H1 (cell line): ENCODE results near the gene SHISA7. TPM values are rescaled to one million over a fixed set of nuclear protein-coding genes. Genes with fewer than 3 reads are reported as not detected.

Source experiments
- CTCF ChIA-PET: fragments of 300-600 bp; sonication (Branson Sonifier 250); formaldehyde crosslinking; loops from one replicate; lab custom pipeline; 2021; ENCODE audit not compliant: partially characterized antibody; lab: Charles Lee
- POLR2A ChIA-PET: fragments of 300-600 bp; sonication (Branson Sonifier 250); formaldehyde crosslinking; loops from one replicate; lab custom pipeline; 2021; ENCODE audit warnings: inconsistent platforms; ENCODE audit not compliant: partially characterized antibody; lab: Charles Lee
- DNase-seq, 2 experiments: peaks; one replicate each; pipeline versions ENCODE4 v3.0.0 to v3.0.0-alpha.2; 2010 to 2022; ENCODE audit warnings: low spot score in 2 of 2, low read depth in 1 of 2, mixed read lengths in 1 of 2
- FAIRE-seq: peaks from 2 replicates; lab custom pipeline; 2011; peaks lifted over from hg19 to GRCh38; lab: Jason Lieb, UNC
- H2AFZ ChIP-seq: 2 replicates; pipeline ENCODE4 v1.8.1; 2012; ENCODE audit warnings: low read length, inconsistent platforms
- H2AK5ac ChIP-seq: 2 replicates; pipeline ENCODE4 v1.6.1; 2013; ENCODE audit warnings: low read depth, low read length
- H2BK120ac ChIP-seq: replicated peaks from 2 replicates; pipeline ENCODE3; 2013; ENCODE audit warnings: low read depth, low read length, inconsistent platforms
- H2BK12ac ChIP-seq: 2 replicates; pipeline ENCODE4 v1.6.1; 2013; ENCODE audit warnings: low read depth, low read length
- H2BK15ac ChIP-seq: 2 replicates; pipeline ENCODE4 v1.6.1; 2013; ENCODE audit warnings: low read length
- H2BK20ac ChIP-seq: 2 replicates; pipeline ENCODE4 v1.6.1; 2013; ENCODE audit warnings: low read length
- H2BK5ac ChIP-seq: 2 replicates; pipeline ENCODE4 v1.6.1; 2013; ENCODE audit warnings: low read depth, low read length
- H3K14ac ChIP-seq: 2 replicates; pipeline ENCODE4 v1.6.1; 2013; ENCODE audit warnings: inconsistent platforms; ENCODE audit not compliant: insufficient read length
- H3K18ac ChIP-seq: 2 replicates; pipeline ENCODE4 v1.6.1; 2013; ENCODE audit warnings: low read length; ENCODE audit errors: extremely low read depth
- H3K23ac ChIP-seq: 2 replicates; pipeline ENCODE4 v1.6.1; 2013; ENCODE audit warnings: inconsistent platforms; ENCODE audit not compliant: insufficient read length
- H3K23me2 ChIP-seq: 2 replicates; pipeline ENCODE4 v1.6.1; 2013; ENCODE audit warnings: low read depth, low read length
- H3K27ac ChIP-seq: 2 replicates; pipeline ENCODE4 v1.6.1; 2011; ENCODE audit warnings: low read depth, low read length, inconsistent platforms
- H3K27me3 ChIP-seq, 4 experiments: replicated peaks in 1 of 4; 1 replicate in 1 of 4; 2 replicates in 3 of 4; pipeline versions ENCODE4 v1.6.1 to v1.8.1; 2011 to 2013; ENCODE audit warnings: low read length in 3 of 4, mild to moderate bottlenecking in 3 of 4, inconsistent platforms in 2 of 4, mixed read lengths in 2 of 4, moderate library complexity in 1 of 4; ENCODE audit not compliant: control insufficient read depth in 3 of 4, insufficient read depth in 3 of 4; ENCODE audit errors: extremely low read depth in 1 of 4
- H3K36me3 ChIP-seq, 4 experiments: 2 replicates each; pipeline versions ENCODE4 v1.6.1 to v1.8.1; 2011 to 2013; ENCODE audit warnings: mild to moderate bottlenecking in 4 of 4, low read length in 3 of 4, moderate library complexity in 2 of 4, control low read depth in 1 of 4, inconsistent platforms in 1 of 4; ENCODE audit not compliant: insufficient read depth in 4 of 4, control insufficient read depth in 2 of 4
- H3K4ac ChIP-seq: replicated peaks from 2 replicates; pipeline ENCODE3; 2013; ENCODE audit warnings: low read length, low read depth, mixed read lengths, inconsistent platforms; ENCODE audit not compliant: insufficient read length
- H3K4me1 ChIP-seq, 4 experiments: replicated peaks in 1 of 4; 1 replicate in 1 of 4; 2 replicates in 3 of 4; pipeline versions ENCODE4 v1.6.1 to v1.8.1; 2011 to 2013; ENCODE audit warnings: low read length in 3 of 4, inconsistent platforms in 2 of 4, mixed read lengths in 1 of 4; ENCODE audit not compliant: insufficient read depth in 4 of 4, control insufficient read depth in 3 of 4
- H3K4me2 ChIP-seq, 2 experiments: 2 replicates each; pipeline versions ENCODE4 v1.6.1 to v1.8.1; 2011 to 2013; ENCODE audit warnings: low read depth in 2 of 2, low read length in 2 of 2, control low read depth in 1 of 2, inconsistent platforms in 1 of 2, mild to moderate bottlenecking in 1 of 2; ENCODE audit not compliant: insufficient read depth in 1 of 2
- H3K4me3 ChIP-seq, 4 experiments: fragments of 200-600, 300-600 bp in 1 of 4; sonication (generic), shearing (Covaris generic), sonication (Bioruptor Twin) in 1 of 4; 2 replicates each; pipeline versions ENCODE4 v1.5.1 to v1.8.1; 2011 to 2016; ENCODE audit warnings: low read length in 4 of 4, low read depth in 3 of 4, control low read depth in 2 of 4, inconsistent platforms in 2 of 4, mild to moderate bottlenecking in 2 of 4, mixed read lengths in 1 of 4, moderate library complexity in 1 of 4; ENCODE audit not compliant: insufficient read depth in 2 of 4; ENCODE audit errors: extremely low read depth in 1 of 4
- H3K56ac ChIP-seq: replicated peaks from 2 replicates; pipeline ENCODE3; 2013; ENCODE audit warnings: low read depth, mild to moderate bottlenecking, mixed read lengths, low read length, inconsistent platforms; ENCODE audit not compliant: insufficient read length
- H3K79me1 ChIP-seq: 2 replicates; pipeline ENCODE4 v1.6.1; 2013; ENCODE audit warnings: low read depth, low read length, control low read depth
- H3K79me2 ChIP-seq, 2 experiments: 2 replicates each; pipeline versions ENCODE4 v1.6.1 to v1.8.1; 2012 to 2013; ENCODE audit warnings: low read length in 2 of 2, mild to moderate bottlenecking in 2 of 2, inconsistent platforms in 1 of 2; ENCODE audit not compliant: insufficient read depth in 2 of 2, control insufficient read depth in 1 of 2
- H3K9ac ChIP-seq, 4 experiments: replicated peaks in 1 of 4; 1 replicate in 1 of 4; 2 replicates in 3 of 4; pipeline versions ENCODE4 v1.6.1 to v1.8.1; 2011 to 2013; ENCODE audit warnings: low read depth in 3 of 4, low read length in 3 of 4, control low read depth in 2 of 4, mild to moderate bottlenecking in 2 of 4, moderate library complexity in 2 of 4, inconsistent platforms in 1 of 4; ENCODE audit errors: extremely low read depth in 1 of 4
- H3K9me3 ChIP-seq, 2 experiments: 2 replicates each; pipeline versions ENCODE4 v1.6.1 to v1.8.1; 2012 to 2013; ENCODE audit warnings: mild to moderate bottlenecking in 2 of 2, moderate library complexity in 2 of 2, control low read depth in 1 of 2, inconsistent platforms in 1 of 2, low read depth in 1 of 2, low read length in 1 of 2, mixed read lengths in 1 of 2; ENCODE audit not compliant: insufficient read depth in 2 of 2
- H4K20me1 ChIP-seq, 2 experiments: replicated peaks in 1 of 2; 2 replicates each; pipeline versions ENCODE3 to v1.8.1; 2011 to 2013; ENCODE audit warnings: inconsistent platforms in 2 of 2, low read length in 2 of 2, mild to moderate bottlenecking in 1 of 2; ENCODE audit not compliant: insufficient read depth in 2 of 2, control insufficient read depth in 1 of 2
- H4K5ac ChIP-seq: 2 replicates; pipeline ENCODE4 v1.6.1; 2013; ENCODE audit warnings: low read length, low read depth, mixed read lengths, inconsistent platforms; ENCODE audit not compliant: insufficient read length
- H4K8ac ChIP-seq: 2 replicates; pipeline ENCODE4 v1.8.0; 2013; ENCODE audit warnings: mild to moderate bottlenecking, moderate library complexity, low read length, inconsistent platforms; ENCODE audit not compliant: insufficient read depth; ENCODE audit errors: extremely low read depth
- H4K91ac ChIP-seq: replicated peaks from 2 replicates; pipeline ENCODE3; 2013; ENCODE audit warnings: low read length, mixed read lengths, inconsistent platforms; ENCODE audit not compliant: insufficient read length
- BACH1 ChIP-seq: IDR thresholded peaks from 2 replicates; pipeline ENCODE4 v1.6.1; 2012; ENCODE audit warnings: low read length, improper control_type of control experiment
- WGBS, 2 experiments: shearing (Covaris generic) in 1 of 2; methylation state at CpG; one replicate each; pipeline versions ENCODE4 v1.1.6 to v1.1.7; 2013 to 2015; ENCODE audit warnings: low lambda C conversion rate in 2 of 2, mixed read lengths in 2 of 2, inconsistent platforms in 1 of 2, low coverage in 1 of 2, missing lambda C conversion rate in 1 of 2; ENCODE audit not compliant: insufficient replicate concordance in 2 of 2, insufficient coverage in 1 of 2, insufficient read length in 1 of 2; ENCODE audit errors: extremely low coverage in 1 of 2, missing lambda C conversion rate in 1 of 2; 5-methylcytosine and 5-hydroxymethylcytosine counted together
- polyA plus RNA-seq, 7 experiments: library from polyadenylated mRNA; depleted of rRNA in 3 of 7; stranded (reverse) in 5 of 7; unstranded in 2 of 7; fragments of >200 nt in 5 of 7; fragments of 200-250 nt in 2 of 7; gene quantifications; 1 replicate in 5 of 7; 2 replicates in 1 of 7; 4 replicates in 1 of 7; pipeline versions ENCODE4 v1.2.1 to v1.2.3, GENCODE V29; 2011 to 2013; ENCODE audit warnings: missing spikeins in 2 of 7, mixed read lengths in 2 of 7
- total RNA-seq: library from RNA; stranded (reverse); fragmentation: NEBNext Ultra II Directional; extraction: Animal tissue kit (Norgen Biotek cat#: 25700); gene quantifications from 2 replicates; pipeline ENCODE4 v1.2.1, GENCODE V29; 2021
- TF ChIP-seq, protein P1 (sequence below): IDR thresholded peaks from 2 replicates; pipeline ENCODE4 v1.6.1; 2012; ENCODE audit warnings: inconsistent platforms

The SHISA7 gene
- total and polyA plus RNA-seq, 2 of the 8 experiments (the other 6 are each of a cell fraction or from before 2014, with no cell fraction given): 0.76 to 1.0 TPM

DNA sequence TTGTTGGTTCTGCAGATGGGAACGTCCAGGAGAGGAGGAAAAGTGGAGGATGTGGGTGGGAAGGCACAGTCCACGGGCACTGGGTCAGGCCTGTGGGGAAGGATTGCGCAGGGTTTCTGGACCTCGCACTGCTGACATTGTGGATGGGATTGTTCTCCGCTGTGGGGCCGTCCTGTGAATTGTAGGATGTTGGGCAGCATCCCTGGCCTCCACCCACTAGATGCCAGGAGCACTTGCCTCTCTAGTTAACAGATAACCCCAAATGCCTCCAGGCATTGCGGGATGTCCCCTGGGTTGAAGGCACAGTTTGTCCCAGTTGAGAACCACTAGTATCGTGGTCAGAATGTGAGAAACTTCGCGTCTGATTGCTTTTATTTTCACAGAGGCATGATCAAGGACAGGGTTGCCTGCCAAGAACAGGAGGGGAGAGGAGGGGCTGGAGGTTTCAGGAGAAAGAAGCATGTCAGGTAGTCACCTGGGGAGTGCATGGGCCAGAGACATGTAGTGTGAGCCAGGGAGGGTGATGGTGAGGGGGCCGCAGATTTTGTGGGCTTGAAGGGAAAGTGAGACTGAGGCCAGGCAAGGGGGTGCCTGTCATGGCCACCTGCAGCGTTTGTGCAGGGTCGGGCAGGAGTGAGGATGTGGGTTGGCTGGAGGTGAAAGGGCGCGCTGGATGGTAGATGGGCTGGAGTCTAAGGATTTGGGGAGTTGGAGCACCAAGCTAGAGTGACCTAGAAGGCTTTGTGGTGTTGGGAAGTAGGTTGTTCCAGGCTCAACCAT is 36.5 kb upstream of the SHISA7 start:
- Histone ChIP-seq H3K56ac (no peak overlapping the region), H3K9me3 (no peaks in the 10 kb centered on the region), H2BK5ac (no peak overlapping the region), H3K23ac (no peak overlapping the region), H3K23me2 (peaks cover 7% of the 10 kb centered on the region), H2BK15ac (no peak overlapping the region), H3K4ac (no peak overlapping the region), H2BK120ac (no peak overlapping the region), H4K91ac (no peak overlapping the region), H2AFZ (no peak overlapping the region), H3K4me3 (no peak overlapping the region), H4K8ac (peak overlapping the region; percentile 69; the same call in 1 of the 2 replicates), H3K79me1 (peaks cover 9% of the 10 kb centered on the region; the same call in 1 of the 2 replicates), H4K5ac (no peak overlapping the region), H3K18ac (no peak overlapping the region), H2BK20ac (0 out of 2 replicates have a peak overlapping the region, but pooled peaks have one; percentile 10), H2BK12ac (0 out of 2 replicates have a peak overlapping the region, but pooled peaks have one; percentile 9), H3K36me3 (peaks cover 0 to 10% (median 0%) of the 10 kb centered on the region in 4 experiments; a peak in 2 of 8 replicates), H3K4me1 (peaks cover 0 to 17% (median 10%) of the 10 kb centered on the region in 4 experiments; a peak in 6 of 7 replicates), H4K20me1 (peaks cover 0 to 3% of the 10 kb centered on the region in 2 experiments), H3K27me3 (no peaks in the 10 kb centered on the region; a peak in 2 of 7 replicates), H3K27ac (no peak overlapping the region), H3K79me2 (peaks cover 0 to 18% of the 10 kb centered on the region in 2 experiments; a peak in 2 of 4 replicates), H3K14ac (no peak overlapping the region), H3K9ac (no peak overlapping the region), H3K4me2 (no peak overlapping the region), H2AK5ac (no peak overlapping the region)
- CTCF ChIA-PET: interaction anchor here (0.7 to 5.5 kb wide), 5 partner anchors 12 to 1040 kb away, joined by 3 to 31 read pairs (median 3); no protein-coding TSS in a partner anchor
- no peak for TF ChIP-seq BACH1
- TF ChIP-seq, protein P1, sequence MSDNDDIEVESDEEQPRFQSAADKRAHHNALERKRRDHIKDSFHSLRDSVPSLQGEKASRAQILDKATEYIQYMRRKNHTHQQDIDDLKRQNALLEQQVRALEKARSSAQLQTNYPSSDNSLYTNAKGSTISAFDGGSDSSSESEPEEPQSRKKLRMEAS: no peak
- no peak for DNase-seq
- POLR2A ChIA-PET: interaction anchor here (0.7 to 7.6 kb wide), 8 partner anchors 10 to 70 kb away, joined by 3 to 57 read pairs (median 3); partner anchors contain the start of gene SSC5D
- WGBS, 2 experiments: 86% methylated on average over 15 of the region's 15 CpGs; no CpG with 5 or more reads in 1 of the 2 experiments
- no peak for FAIRE-seq
